Anterior cingulate cortex (tissue), 58 donors: ENCODE results near the gene KAZN.
A peak's percentile ranks its signal among the peaks of the same experiment; 100 is the strongest.

Experiments
- DNase-seq, 58 donors: peaks; one replicate each; lab custom pipeline; 2025; lab: John Stamatoyannopoulos, UW

KAZN gene

DNA sequence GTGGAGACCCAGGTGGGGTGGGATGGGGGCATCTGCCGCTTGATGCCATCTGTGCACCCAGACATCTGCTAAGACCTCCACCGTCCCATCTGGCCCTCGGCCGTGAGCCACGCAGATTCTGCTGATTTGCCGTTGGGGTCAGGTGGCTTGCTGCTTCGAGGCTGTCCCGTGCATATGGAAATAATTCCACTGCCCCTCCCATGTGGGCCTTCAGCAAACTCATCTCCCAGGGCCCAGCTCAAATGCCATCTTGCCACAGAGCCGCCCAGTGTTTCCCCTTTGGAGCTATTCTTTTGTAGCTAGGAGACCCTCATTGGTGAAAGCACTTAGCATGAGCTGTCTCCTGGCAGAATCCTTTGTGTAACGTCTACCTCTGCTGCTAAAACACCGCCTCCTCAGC lies 99.8 kb downstream of the KAZN start:
- DNase-seq, result no peak

DNA sequence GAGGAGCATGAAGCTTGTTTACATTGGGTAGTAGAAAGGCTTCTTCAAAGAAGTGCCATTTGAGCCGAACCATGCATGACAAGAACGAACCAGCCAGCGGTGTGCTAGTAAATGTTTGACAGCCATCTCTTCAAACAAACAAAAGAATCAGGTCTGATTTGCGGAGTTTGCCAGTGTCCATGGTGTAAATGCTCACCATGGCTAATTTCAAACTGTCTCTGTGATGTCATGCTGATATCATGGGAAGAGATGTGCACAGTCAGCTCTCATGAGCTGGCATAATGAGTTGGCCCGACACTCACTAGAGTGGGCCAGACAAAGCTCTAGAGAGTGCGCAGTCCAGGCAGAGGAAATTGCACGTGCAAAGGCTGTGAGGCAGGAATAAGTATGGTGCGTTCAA lies 101.1 kb downstream of the KAZN start:
- no peak for DNase-seq

DNA sequence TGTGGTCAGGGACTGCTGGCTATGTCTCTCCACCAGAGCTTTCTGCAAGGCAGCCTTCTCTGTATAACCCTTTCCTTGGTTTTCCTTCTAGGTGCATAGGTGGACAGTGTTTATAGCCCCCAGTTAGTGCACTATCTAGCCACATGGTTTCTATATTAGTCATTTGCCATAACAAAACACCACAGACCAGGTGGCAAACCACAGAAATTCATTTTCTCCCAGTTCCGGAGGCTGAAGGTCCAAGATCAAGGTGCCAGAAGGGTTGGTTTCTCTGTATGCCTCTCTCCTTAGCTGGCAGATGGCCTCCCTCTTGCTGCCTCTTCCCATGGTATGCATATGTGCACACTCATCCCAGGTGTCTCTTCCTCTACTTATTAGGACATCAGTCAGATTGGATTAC lies 106.4 kb downstream of the KAZN start:
- DNase-seq, result no peak

DNA sequence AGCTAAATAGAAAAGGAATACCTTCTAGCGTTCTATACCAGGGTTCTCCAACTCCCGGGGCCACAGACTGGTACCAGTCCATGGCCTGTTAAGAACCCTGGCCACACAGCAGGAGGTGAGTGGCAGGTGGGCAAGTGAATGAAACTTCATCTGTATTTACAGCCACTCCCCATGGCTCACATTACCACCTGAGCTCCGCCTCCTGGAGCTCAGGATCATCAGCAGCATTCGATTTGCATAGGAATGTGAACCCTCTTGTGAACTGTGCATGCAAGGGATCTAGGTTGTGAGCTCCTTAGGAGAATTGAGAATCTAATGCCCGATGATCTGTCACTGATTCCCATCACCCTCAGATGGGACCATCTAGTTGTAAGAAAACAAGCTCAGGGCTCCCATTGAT lies 107.3 kb downstream of the KAZN start:
- no peak for DNase-seq

DNA sequence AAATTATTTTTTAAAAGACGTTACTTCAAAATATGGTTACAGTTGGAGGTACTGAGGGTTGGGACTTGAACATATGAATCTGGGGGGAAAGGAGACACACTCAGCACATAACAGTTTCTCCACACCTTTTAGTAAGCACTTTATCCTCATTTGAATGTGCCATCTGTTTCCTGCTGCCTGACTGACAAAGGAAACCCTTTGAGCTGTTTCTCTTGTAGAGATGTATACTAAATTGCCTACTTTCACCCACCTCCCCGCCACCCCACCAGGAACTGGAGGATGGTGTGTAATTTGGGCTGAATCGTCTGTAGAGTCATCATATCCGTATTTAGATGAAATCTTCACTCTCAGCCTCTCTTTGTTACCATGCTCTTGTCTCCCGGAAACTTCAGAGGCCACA lies 108.1 kb downstream of the KAZN start:
- DNase-seq, result peak in 11 of 58 donors; percentile 2 to 50 (median 14)

DNA sequence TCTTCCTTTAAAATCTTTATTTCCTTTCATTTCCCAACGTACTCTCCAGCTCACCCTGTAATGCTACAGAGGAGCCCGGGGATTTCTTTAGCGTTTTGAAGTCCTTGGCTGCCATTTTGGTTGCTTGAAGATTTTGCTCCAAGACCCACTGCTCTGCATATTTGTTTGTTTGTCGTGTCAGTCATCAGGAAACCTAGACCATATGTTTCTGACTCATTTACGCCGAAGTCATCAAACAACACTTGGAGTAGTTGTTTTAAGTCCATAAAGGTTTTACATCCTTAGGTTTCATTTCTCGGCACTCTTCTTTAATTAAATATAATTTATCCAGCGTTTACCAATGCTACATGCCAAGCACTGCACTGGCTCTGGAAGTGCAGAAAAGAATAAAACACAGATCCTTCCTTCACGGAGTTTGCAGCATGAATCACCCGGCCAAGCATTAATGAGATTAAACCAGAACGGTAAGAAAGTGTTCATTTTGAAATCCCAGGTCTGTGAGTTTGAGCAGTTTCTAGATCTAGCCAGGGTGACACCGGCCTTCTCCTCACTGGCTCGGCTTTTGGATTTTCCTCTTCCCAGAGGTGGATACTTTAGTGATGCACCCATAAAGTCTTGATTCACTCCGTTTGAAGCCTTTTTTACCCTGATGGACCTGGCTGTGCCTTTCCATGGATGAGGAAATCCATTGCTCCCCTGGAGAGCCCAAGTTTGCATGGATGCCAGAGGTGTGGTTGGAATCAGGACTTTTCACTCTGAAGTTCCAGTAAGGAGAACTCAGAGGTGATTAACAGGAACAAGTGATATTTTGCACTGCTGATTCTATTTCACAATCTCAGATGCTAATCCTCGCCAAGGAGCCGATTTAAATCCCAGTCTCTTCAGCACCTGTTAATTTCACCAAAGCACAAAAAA lies 109.3 kb downstream of the KAZN start:
- no peak for DNase-seq

DNA sequence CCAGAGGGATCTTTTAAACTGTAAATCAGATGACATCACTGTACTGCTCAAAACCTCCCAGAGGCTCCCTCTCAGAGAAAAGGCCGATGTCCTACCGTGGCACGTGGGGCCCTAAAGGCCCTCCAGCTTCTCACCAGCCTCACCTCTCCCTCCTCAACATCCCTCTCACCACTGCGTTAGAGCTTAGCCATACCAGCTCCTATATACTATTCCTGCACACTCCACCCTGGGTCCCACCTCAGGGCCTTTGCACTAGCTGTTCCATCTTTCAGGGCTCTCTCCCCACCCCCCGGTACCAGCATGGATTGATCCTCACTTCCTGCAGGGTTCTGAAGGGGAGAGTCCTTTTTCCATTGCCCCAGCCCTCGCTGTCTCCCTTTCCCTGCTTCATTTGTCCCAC lies 111.8 kb downstream of the KAZN start:
- no peak for DNase-seq

DNA sequence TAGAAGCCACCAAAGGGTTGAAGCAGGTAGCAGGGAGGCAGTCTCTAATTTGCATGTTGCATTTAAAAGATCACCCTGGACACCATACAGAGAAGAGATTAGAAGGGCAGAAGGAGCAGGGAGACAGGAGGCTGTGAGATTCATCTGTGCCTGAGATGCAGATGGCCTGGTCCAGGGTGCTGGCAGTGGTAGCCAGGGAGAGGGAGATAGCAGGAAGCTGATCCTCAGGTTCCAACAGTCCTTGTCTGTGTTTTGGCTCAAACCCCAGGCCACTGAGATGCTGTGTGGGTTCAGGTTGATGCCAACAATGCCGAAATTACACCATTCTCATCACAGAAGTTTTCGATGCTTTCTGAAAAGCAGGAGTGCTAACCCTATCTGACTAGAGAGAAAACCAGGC lies 113.7 kb downstream of the KAZN start:
- DNase-seq, result no peak

DNA sequence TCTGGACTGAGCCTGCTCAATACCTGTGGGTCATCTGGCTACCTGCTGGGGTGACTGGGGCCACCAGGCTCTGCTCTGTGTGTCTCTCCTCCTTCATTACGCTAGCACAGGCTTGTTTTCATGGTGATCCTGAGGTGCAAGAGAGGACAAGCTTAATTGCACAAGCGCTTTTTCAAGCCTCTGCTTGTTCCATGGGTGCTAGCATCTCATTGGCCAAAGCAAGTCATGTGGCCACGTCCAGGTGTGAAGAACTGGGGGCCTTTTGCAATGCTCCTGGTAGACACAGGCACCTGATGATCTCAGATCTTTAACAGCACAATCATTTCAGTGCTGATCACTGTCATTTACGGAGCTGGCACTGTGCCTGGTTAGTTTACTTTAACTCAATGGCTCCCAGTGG lies 114.6 kb downstream of the KAZN start:
- no peak for DNase-seq

DNA sequence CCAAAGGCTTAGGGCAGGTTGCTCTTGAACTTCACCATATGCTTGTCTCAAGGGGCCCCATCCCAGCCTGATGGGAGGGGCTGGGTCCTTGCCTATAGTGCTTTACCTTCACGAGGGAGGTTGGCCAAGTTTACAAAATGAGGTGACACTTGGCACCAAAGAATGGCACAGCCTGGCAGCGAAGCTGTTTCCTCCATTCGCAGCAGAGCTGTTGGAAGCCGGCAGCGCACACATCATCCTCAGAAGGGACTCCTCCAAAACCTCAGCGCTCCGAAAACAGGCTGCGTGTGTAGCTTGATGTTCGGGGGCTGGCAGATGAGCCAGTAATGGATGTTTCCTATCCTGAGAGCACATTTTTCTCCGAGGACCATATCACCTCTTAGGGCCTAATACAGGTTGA lies 116.8 kb downstream of the KAZN start:
- DNase-seq, result no peak

DNA sequence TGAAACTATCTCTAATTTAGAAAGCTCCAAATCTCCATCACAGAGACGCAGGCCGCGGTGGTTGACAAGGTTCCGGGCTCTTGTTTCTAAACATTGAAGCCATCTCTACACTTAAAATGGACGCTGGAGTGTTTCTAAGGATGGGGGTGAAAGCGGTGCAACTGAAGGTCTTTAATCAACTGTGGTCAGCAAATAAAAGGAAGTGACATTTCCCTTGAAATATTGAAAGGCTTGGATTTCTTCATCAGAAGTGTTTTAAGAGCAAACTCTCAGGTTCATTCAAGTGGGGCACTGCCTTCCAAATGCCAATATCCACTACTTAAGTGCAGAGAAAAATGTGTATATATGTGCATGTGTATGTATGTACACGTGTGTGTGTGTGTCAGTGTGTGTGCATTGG lies 117.3 kb downstream of the KAZN start:
- no peak for DNase-seq

DNA sequence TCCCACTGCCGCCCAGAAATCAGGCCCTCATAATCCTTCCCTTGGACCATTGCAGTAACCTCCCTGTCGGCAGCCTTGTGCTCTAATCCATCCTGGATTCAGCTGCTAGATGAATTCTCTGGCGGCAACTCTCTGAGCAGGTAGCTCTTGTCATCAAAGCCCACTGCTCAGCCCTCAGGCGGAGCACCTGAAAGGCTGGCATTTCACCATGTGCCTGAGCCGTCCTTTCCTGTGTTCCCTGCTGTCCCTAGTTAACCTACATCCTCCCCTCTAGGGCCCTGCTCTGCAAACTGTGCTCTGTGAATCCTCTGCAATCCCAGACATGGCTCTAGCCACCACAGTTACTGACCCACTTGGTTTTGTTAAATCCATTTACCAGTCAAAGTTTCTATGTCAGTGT lies 118.0 kb downstream of the KAZN start:
- DNase-seq, result no peak

DNA sequence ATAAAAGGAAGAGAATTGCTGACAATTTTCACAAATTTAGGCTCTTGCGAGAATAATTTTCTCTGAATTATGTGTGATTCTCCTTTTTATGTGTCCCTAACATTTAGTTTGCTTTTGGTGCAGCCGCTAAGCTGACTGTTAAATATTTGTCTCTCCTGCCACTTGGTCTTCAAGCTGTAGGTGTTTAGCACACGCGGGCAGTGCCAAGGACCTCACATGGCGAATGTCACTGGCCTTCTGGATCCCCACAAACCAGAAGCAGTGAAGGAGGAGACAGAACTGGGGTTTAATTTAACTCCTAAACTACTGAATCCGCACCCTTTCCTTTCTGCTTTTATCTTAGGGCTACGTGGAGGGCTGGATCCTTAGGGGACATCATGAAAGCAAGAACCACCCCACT lies 120.0 kb downstream of the KAZN start:
- DNase-seq, result no peak

DNA sequence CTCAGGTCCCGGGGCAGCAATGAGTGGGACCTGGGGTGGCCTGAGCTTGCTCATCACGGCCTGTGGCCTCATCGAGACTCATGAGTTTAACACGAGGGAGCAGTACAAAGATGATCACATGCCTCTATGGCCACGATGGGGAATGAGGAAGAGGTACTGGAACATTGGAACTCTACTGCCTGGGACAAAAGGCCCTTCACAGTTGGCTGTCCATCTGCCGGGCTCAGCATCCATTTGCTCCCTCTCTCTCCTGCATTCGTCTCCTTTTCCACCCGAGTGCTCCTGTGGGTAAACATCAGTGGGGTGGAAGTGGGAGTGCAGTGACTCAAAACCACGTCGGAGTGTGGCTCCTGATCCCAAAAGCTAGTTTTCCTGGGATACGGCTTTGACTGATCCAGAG lies 124.9 kb downstream of the KAZN start:
- no peak for DNase-seq

DNA sequence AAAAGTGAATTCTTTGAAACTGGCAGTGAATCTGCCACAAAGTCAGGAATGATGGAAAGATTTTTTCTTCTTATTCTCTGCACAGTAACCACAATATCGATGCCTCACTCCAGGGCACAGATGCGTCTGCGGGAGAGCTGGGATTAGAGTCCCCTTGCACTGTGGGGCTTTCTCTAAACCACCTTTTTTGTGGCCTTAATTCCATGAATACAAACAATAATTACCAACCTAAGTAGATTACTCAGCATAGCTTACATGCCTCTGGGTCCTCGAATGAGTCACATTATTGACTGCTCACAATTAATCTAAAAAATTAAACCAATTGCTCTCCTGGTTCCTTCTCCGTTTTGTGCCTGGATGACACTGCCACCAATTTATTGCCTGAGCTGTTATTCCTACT lies 125.8 kb downstream of the KAZN start:
- no peak for DNase-seq

DNA sequence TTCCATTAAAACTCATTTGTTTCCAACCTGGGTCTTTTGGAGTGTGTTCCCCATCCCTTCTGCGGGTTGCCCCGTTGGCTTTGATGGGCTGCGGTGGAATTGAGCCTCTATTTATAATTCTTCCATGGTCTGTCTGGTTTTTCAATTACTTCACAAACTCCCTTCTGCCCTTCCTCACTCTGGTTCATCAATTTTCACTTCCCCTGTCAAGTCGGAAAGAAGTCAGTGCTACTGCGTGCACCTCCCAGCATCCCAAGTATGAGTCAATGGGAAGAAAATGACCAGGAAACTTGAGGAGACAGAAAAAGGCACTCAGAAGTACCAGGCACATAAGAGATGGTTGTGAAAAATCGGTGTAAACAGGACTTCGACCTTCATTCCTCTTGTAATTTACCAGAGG lies 126.2 kb downstream of the KAZN start:
- DNase-seq, result no peak

DNA sequence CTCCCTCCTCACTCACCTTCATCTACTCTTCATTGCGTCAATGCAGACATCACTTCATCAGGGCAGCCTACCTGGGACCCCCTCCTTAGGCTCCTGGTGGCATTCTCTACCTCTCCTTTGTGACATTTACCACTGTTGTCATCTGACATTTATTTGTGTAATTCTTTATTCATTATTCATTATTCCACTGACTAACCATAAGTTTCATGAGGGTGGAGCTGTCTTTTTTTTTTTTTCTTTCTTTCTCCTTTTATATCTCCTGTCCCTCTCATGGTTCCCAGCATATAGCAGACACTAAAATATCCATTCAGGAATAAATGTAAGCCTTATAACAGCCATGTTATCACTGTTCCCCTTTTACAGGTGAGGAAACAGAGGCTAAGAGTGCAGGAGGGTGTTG lies 126.8 kb downstream of the KAZN start:
- DNase-seq, result no peak

DNA sequence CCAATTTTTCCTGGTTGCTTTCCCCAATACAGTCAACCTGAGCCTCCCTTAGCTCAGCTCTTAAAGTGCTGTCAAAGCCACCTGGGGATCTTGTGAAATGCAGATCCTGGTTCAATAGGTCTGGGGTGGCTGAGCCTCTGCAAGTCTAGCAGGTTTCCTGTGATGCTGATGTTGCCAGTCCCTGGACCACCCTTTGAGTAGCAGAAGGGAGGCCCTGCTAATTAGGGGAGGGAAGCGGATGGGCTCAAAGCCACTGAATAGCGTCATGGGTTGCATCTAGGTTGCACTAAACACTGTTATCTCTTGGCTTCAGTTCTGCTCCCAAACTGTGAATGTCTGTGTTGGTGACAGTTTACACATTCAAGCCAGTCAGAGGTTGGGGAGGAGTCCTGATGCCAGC lies 127.2 kb downstream of the KAZN start:
- no peak for DNase-seq

DNA sequence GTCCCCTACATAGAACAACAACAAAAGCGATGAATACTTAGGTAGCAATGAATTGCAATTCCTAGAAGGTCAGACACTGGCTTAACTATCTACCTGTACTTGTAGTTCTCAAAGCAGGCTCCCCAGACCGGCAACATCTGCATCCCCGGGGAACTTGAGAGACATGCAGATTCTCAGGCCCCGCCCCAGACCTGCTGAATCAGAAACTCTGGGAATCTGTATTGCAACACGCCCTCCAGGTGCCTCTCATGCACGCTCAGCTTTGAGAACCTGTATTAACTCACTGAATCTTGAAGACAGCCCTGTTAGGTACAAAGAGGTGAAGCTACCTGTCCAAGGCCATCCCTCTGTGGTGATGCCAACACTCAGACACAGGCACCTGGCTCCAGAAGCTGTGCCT lies 128.1 kb downstream of the KAZN start:
- no peak for DNase-seq

DNA sequence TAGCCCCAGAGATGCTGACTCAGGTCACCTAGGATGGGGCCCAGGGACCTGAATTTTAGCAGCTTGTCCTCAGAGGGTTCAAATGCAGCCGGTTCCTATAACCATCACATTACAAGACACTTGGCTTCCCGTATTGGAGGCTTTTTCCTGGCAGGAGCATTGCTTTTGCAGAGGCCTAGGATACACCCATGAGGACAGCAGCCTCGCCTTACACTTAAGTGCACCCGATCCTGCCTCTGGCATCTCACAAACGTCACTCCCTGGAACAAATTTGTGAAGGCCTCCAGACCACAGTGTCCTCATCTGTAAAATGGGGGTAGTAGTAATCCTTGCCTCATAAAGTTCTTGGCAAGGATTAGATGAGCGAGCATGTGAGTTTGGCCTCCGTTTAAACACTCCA lies 130.0 kb downstream of the KAZN start:
- DNase-seq, result no peak

DNA sequence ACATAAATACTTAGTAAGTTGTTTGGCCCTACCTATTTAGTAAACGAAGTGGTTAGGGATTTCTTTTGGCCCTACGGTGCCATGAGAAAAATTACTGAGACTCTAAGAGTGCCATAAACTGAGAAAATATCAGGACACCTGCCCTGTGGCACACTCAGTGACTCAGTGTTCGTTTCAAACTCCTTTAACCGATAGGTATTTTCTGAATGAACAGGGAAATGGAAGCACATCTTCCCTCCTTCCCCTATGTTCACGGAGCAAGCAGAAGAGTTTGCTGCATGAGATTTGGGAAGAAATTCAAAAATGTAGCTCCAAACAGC lies 134.2 kb downstream of the KAZN start:
- DNase-seq, result no peak

DNA sequence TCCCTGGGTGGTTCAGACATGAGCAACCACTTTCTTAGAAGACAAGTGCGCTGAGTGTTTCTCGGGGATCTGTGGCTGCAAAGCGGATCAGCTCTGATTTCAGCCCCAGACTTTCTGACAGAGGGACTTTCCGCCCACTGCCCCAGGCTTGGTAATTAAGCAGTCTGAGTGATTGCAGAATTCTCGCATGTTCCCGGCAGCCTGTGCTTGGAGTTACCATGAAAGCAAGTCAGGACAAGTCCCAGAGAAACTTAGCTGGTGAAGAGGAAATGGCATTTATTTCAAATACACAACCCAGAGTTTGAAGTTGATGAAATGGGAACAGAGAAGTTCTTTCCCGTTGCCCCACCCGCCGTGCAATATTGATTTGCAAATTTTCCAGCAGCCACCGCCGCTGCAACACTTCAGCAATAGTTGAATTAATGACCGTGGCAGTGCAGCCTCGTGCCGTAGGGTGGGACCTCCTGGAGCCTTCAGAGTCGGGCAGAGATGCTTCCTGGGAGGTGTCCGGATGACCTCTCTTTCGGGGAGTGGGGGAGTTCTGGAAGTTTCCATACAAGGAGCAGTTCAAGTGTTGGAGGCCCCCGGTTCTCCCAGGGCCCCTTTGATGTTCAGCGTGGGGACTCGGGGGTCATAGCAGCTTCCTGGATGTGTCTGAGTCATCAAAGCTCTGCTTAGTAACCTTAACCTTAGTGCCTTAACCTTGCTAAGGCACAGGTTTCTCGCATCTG lies 134.7 kb downstream of the KAZN start:
- no peak for DNase-seq
